Measurements from ENCODE around the gene FGGY. TPM values are rescaled to one million over a fixed set of nuclear protein-coding genes. Genes with fewer than 3 reads are reported as not detected.
A peak's percentile ranks its signal among the peaks of the same experiment; 100 is the strongest.

The FGGY gene
- total RNA-seq, 1 donor from 2014 or later, result 31.2 TPM

DNA sequence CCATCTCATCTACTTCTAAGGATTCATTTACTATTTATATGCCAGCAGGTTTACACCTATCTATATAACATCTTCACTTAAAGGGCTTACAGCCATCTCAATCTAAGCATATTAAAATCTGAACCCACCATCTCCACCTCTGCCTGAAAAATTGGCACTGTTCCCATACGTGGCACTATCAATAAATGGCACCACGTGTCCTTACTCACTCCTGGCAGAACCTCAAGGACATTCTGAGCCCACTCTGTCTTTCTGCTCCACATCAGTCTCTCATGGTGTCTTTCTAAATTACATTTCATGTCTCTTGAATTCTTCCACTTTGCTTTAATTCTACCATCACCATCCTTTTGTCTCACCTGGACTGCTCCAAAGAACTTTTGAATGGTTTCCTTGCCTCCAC, 445.6 kb downstream of the FGGY start:
- Histone ChIP-seq H3K27ac (replicated peaks) (peak overlapping the region; percentile 89), H3K4me3 (no peak overlapping the region), H3K27me3 (ENCODE audit: low read depth) (no peaks in the 10 kb centered on the region), H3K36me3 (no peaks in the 10 kb centered on the region), H3K4me1 (peaks cover 50% of the 10 kb centered on the region), H3K9me3 (replicated peaks) (no peaks in the 10 kb centered on the region)
- TF ChIP-seq, protein P1, sequence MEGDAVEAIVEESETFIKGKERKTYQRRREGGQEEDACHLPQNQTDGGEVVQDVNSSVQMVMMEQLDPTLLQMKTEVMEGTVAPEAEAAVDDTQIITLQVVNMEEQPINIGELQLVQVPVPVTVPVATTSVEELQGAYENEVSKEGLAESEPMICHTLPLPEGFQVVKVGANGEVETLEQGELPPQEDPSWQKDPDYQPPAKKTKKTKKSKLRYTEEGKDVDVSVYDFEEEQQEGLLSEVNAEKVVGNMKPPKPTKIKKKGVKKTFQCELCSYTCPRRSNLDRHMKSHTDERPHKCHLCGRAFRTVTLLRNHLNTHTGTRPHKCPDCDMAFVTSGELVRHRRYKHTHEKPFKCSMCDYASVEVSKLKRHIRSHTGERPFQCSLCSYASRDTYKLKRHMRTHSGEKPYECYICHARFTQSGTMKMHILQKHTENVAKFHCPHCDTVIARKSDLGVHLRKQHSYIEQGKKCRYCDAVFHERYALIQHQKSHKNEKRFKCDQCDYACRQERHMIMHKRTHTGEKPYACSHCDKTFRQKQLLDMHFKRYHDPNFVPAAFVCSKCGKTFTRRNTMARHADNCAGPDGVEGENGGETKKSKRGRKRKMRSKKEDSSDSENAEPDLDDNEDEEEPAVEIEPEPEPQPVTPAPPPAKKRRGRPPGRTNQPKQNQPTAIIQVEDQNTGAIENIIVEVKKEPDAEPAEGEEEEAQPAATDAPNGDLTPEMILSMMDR (IDR thresholded peaks at IDR 0.05; ENCODE audit: borderline replicate concordance), result no peak
- intact Hi-C loops (cut with micrococcal nuclease), result no loop called here
- DNase-seq, result no peak

DNA sequence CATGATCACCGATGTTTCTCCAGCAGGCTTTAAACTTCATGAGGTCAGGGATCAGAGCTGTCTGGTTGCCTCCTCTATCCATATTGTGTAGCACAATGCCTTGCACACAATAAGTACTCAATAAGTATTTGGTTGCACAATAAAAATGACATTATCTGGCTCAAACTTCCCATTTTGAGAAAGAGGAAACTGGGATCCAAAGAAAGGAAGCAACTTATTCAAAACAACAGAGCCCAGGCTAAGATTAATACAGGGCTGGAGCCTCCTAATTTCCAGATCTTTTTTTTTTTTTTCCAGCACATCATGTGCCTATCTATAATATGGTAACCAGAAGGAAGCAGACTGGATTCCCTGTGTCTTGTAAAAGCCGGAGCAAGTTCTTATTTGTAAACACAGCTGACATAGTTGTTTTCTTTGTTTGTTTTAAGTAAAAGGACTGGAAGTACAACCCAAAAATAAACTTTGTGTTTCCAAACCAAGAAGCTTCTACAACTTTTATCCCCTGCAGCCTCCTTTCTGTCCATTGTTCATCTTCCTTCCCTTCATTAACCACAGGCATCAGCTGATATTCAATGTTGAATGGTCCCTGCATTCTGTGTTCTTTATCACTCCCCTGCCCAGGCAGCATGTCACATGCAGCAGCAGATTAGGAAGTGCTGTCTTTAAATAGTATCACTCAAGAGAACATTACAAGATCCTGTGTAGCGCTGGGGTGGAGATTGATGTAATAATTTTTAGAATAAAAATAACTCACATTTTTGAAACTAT, 446.6 kb downstream of the FGGY start:
- DNase-seq, result peak; percentile 44
- Histone ChIP-seq H3K36me3 (no peaks in the 10 kb centered on the region), H3K27ac (replicated peaks) (peak overlapping the region; percentile 89), H3K4me3 (peak overlapping the region; percentile 16), H3K4me1 (peaks cover 49% of the 10 kb centered on the region), H3K9me3 (replicated peaks) (no peaks in the 10 kb centered on the region), H3K27me3 (ENCODE audit: low read depth) (no peaks in the 10 kb centered on the region)
- TF ChIP-seq, protein P1 (IDR thresholded peaks at IDR 0.05; ENCODE audit: borderline replicate concordance), result no peak
- intact Hi-C loops (cut with micrococcal nuclease), result no loop called here

DNA sequence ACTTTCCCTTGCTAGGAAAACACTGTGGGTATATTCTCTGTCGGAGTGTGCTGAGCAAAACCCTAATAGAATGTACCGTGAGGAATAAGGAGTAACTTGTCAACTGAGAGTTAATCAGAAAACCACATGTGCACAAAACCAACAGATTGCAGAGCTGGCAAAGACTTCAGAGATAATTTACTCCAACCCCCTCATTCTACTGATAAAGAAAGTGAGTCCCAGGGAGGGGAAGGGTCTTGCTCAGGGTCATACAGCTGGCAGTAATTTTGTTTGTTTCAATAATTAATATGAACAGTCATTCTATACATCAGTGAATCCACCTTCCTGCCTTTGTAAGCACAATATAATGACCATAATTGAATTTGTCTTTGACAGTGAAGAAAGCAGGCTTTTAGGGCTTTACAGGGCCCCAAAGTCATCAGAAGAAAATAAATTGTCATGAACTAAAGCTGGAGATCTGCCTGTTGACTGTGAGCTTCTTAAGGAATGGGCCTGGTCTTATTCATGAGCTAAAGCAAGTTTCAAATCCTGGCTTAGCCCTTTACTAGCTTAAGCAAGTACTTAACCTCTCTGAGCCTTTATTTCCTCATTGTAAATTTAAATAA, 450.6 kb downstream of the FGGY start:
- DNase-seq, result no peak
- no peaks in the 10 kb centered on the region for H3K9me3 ChIP-seq (replicated peaks)
- TF ChIP-seq, protein P1 (IDR thresholded peaks at IDR 0.05; ENCODE audit: borderline replicate concordance), result no peak
- peaks cover 50% of the 10 kb centered on the region for H3K4me1 ChIP-seq
- H3K27ac ChIP-seq (replicated peaks), result no peak overlapping the region
- H3K36me3 ChIP-seq, result no peaks in the 10 kb centered on the region
- intact Hi-C loops (cut with micrococcal nuclease), result no loop called here
- no peak overlapping the region for H3K4me3 ChIP-seq
- H3K27me3 ChIP-seq (ENCODE audit: low read depth), result no peaks in the 10 kb centered on the region

DNA sequence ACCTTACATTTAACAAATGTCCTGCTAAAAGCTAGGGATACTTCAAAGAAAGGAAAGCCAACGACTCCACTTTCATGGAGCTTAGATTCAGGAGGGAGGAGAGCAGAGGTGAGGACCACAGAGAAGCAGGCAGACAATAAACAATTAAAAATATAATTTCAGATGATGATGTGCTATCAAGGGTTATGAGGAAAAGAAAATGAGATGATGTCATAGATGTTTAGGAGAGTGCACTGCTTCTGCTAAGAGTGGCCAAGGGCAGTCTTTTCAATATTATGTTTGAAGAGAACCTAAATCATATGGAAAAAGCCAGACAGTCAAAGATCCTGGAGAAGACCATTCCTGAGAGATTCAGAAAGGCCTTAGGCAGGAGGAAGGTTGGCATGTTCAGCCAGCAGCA, 451.2 kb downstream of the FGGY start:
- DNase-seq, result no peak
- TF ChIP-seq, protein P1 (IDR thresholded peaks at IDR 0.05; ENCODE audit: borderline replicate concordance), result no peak
- Histone ChIP-seq H3K27me3 (ENCODE audit: low read depth) (no peaks in the 10 kb centered on the region), H3K27ac (replicated peaks) (no peak overlapping the region), H3K4me1 (peaks cover 48% of the 10 kb centered on the region), H3K36me3 (no peaks in the 10 kb centered on the region), H3K4me3 (no peak overlapping the region), H3K9me3 (replicated peaks) (no peaks in the 10 kb centered on the region)
- intact Hi-C loops (cut with micrococcal nuclease), result no loop called here

DNA sequence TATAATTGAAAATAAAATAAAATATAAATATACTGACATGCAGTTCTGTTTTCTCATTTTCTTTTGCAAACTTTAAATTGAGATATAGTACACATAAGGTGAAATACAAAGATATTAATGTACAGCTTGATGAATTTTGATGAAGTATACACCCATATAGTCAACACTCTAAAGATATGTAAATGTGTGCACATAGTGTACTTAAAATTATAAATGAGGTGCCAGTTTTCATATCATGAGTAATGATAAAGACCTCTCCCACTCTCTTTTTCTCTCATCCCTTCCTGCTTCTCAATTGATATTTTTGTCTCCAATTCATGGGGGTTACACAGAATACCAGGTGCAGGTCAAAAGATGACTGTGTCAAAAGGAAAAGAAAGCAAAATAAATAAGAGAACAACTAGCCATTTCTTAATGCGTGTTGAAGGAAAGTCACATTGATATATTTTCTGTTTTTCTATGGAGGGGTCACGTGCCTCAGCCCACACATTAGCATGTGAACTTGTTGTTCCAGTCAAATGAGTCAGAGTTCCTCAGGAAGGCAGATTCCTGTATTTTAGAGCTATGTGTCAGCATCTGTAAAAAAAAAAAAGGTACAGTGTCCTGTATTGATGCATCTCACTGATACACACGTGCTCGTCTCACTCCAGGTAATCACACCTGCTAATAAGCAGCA, 453.6 kb downstream of the FGGY start:
- Histone ChIP-seq H3K27ac (replicated peaks) (peak overlapping the region; percentile 57), H3K9me3 (replicated peaks) (no peaks in the 10 kb centered on the region), H3K4me1 (peaks cover 27% of the 10 kb centered on the region), H3K36me3 (no peaks in the 10 kb centered on the region), H3K4me3 (no peak overlapping the region), H3K27me3 (ENCODE audit: low read depth) (no peaks in the 10 kb centered on the region)
- DNase-seq, result no peak
- TF ChIP-seq, protein P1 (IDR thresholded peaks at IDR 0.05; ENCODE audit: borderline replicate concordance), result no peak
- intact Hi-C loops (cut with micrococcal nuclease), result no loop called here

All from left ventricle myocardium inferior (tissue), 1 donor.